H7 (cell line): ENCODE results near the gene C5orf63. TPM values are rescaled to one million over a fixed set of nuclear protein-coding genes. Genes with fewer than 3 reads are reported as not detected.

ENCODE experiments used
- total RNA-seq: library from RNA; depleted of rRNA; stranded (reverse); fragments of >200 nt; shearing (Covaris generic); gene quantifications from 2 replicates; pipeline ENCODE4 v1.2.3, GENCODE V29; 2014; rRNA removed

C5orf63 gene
- total RNA-seq, 1 experiment from 2014 or later = 0.90 TPM

Other genes with a start within 250 kb of the C5orf63 start
- 15.9 and 19.0 TPM in 2 replicates for gene MARCHF3, start 42.9 kb downstream of the C5orf63 start, total RNA-seq
- 12.4 and 18.6 TPM in 2 replicates for gene MEGF10, start 217.3 kb upstream of the C5orf63 start, total RNA-seq